GM19328 (cell line): Measurements from ENCODE around the gene ATM.
"Not testable (repeated sequence)": the region's sequence is repeated elsewhere in the genome, so short reads cannot be mapped to it uniquely, and the experiment has no call there.

Source experiments
- ATAC-seq: cut with Tn5 transposase; IDR thresholded peaks from one replicate; pipeline ENCODE4 v1.9.1; 2021; ENCODE audit warnings: mild to moderate bottlenecking, moderate library complexity; ENCODE audit not compliant: unreplicated experiment

The ATM gene

GRCh38 chr11:108269583-108269982 lies 46.7 kb downstream of the ATM start:
- no peak for ATAC-seq

DNA sequence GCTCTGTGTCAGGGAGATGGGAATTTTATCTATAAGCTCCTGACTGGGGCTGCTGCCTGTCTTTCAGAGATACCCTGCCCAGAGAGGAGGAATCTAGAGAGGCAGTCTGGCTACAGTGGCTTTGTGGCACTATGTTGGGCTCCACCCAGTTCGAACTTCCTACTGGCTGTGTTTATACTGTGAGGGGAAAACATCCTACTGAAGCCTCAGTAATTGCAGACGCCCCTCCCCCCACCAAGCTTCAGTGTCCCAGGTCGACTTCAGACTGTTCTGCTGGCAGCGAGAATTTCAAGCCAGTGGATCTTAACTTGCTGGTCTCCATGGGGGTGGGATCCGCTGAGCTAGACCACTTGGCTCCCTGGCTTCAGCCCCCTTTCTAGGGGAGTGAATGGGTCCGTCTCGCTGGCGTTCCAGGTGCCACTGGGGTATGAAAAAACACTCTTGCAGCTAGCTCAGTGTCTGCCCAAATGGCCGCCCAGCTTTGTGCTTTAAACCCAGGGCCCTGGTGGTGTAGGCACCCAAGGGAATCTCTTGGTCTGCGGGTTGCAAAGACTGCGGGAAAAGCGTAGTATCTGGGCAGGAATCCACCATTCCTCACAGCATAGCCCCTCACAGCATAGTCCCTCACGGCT lies 54.2 kb downstream of the ATM start:
- ATAC-seq, result not testable (repeated sequence)

DNA sequence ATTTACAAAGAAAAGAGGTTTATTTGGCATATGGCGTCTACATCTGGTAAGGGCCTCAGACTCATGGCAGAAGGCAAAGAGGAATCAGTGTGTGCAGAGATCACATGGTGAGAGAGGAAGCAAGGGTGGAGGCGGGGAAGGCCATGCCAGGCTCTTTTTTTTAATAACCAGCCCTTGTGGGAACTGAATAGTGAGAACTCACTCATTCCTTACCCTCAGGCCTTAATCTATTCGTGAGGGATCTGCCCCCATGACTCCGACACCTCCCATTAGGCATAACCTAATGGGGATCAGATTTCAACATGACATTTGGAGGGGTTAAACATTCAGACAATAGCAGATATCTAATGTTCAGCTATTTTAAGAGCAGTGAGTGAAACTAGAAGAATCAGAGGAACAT lies 55.7 kb downstream of the ATM start:
- no peak for ATAC-seq

- ATAC-seq, result no peak
These were observed 56.1 kb downstream of the ATM start for GRCh38 chr11:108278954-108279353.

DNA sequence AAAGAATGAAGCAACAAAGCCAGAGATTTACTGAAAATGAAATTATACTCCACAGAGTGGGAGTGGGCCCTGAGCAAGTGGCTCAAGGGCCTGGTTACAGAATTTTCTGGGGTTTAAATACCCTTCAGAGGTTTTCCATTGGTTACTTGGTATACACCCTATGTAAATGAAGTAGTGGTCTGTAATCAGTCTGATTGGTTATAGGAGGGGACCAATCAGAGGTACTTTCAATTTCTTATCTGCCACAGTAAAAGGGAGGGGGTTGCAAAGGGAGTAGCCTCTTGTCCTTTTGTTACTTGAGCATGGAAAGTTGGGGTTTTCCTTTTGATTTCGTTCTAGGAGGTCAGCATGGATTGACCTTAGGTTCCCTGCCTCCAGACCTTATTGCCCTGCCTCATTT lies 63.5 kb downstream of the ATM start:
- ATAC-seq, result no peak

DNA sequence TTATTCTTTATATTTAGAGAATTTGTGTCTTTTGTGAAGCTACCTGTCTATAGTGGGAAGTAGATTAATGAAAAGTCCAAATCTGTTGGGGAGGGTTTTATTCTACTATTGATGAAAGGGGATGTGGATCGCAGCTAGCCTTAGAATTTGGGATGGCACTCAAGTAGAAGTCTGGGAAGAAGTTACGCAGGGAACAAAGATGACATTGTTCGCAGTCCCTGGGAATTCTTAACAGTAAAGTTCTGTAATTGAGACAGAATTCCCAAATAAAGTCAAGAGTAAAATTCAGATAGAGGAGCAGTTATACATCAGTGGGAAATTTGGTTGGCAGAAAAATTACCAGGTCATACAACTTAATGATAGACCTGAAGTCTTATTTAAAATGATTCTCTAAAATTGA lies 64.1 kb downstream of the ATM start:
- ATAC-seq, result no peak

DNA sequence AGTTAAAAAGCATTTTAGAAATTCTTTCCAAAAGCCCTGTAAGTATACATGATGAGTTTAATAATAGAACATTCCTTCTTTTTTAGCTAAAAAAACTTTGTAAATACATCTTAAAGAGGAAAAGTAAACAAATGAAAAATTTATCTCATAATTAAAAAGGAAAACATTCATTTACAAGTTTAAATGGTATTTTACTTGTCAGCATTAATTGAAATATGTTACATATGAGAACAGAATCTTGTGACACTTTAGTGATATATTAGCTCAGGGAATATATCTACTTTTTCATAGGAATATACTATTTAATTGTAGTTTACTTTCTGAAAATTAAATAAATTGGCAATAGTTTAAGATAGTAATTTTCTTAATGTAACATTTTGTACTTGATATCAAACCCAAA lies 66.2 kb downstream of the ATM start:
- not testable (repeated sequence) for ATAC-seq

- ATAC-seq, result no peak
These were observed 66.8 kb downstream of the ATM start for GRCh38 chr11:108289699-108290098.

- ATAC-seq, result no peak
These were observed 70.4 kb downstream of the ATM start for GRCh38 chr11:108293229-108293628.

DNA sequence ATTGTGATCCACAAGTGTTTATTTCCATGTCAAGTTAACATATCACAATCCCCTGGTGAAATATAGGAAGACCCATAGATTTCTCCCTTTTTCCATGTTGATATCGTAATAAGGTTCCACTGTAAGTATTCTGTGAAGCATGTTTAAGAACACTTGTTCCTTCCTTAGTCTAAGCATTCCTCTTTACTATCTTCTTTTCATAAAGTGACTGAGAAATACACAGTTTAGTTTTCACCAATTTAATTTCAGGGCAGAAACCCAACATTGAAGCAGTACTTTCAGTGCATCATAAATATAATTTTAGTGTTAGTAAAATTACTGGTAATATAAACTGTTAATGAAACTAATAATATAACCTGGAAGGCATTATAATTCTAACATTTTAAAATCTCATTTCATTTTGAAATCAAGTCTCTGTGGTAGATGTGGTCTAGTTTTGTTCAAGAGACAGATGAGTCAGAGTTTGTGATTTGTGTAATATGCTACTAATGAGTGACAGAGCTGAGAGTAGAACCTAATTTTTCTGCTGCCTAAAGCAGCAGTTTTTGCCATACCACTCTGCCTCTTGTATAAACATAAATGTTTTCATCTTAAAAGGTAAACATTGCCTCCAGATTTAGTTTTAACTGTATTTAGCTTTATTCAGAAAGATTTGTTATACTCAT lies 79.4 kb downstream of the ATM start:
- ATAC-seq, result no peak

DNA sequence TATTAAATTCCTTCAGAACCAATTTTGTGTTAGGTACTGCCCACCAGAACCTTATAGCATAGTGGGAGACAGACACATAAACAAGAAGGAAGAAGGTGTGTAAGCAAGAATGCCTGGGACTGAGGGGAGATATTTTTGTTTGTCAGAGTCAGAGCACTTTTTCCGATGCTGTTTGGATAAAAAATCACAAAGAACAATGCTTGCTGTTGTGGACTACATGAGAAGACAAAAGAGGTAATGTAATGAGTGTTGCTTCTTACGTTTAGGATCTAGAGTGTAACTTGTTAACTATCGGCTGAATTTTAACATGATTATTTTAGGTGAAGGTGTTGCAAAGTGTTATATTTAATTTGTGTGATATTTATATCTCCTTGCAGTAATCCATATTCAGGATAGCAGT lies 84.9 kb downstream of the ATM start:
- no peak for ATAC-seq

DNA sequence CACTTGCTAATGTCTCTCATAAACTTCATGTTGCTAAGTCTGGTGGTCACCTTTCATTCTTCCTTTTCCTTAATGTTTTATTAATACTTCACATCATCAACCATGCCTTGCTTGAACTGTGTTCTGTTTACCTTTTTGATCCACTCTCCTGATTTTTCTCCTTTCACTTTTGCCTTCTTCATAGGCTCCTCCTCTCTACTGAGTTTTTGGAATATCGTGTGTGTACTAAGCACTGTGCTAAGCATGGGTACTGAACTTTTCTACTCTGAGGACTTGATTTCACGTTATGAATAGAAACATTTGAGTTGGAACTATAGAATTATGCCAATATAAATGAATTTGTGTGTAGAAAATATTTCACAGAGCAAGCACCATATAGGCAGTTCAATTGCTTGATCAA lies 90.6 kb downstream of the ATM start:
- ATAC-seq, result no peak

DNA sequence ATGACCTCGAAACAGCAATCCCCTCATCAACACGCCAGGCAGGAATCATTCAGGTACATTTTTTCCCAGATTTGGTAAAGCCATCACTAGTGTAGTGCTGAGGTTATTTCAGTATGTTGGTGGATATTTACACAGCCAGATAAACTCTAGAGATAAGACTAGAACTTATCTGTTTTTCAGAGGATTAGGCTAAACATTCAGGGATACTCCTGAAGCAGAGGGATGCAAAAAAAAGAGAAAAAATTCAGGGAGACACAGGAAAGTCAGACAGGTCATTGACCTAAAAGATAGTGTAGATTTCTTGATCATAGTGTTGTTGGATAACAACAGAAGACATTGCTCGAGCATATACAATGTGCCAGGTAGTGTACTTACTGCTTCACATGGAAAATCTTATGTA lies 93.2 kb downstream of the ATM start:
- ATAC-seq, result no peak

- ATAC-seq, result no peak
These were observed 96.8 kb downstream of the ATM start for GRCh38 chr11:108319541-108320145.

GRCh38 chr11:108322666-108323065 lies 99.8 kb downstream of the ATM start:
- ATAC-seq, result no peak

DNA sequence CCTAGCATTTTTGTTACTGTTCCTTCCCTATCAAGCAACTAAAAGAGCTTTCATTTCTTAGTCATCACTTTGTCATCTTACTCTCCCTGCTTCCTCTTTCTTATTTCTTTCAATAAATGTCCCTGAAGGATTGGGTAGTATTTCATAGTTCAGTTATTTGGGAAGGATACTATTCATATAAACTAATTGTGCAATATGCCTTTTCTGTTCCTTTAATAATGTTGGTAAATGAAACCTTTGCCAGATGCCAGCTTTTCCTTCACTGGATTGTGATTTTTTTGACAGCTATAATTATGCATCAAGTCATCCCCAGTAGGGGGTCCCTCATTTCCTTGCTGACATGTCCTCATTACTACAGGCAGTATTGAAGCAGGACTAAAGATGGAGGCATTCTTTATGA lies 101.7 kb downstream of the ATM start:
- no peak for ATAC-seq

DNA sequence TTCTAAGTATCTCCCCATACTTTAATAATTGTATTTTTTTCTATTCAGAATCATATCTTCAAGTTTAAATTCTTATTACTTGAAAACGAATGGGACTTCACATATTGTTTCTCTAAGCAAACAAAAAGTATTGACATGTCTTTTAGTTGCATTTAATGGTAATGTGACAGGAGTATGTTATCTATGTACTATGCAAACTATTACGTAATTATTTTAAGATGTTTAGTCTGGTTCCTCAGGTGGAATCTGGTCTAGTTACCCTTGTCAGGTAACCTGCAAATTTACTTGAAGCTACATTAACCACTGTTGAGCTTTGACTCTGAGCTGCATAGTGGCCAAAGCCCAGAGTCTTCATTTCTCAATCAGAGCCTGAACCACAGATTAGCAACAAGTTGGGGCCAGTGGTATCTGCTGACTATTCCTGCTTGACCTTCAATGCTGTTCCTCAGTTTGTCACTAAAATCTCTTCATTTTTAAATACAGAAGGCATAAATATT lies 110.6 kb downstream of the ATM start:
- no peak for ATAC-seq

- ATAC-seq, result no peak
These were observed 115.9 kb downstream of the ATM start for GRCh38 chr11:108338750-108339149.

DNA sequence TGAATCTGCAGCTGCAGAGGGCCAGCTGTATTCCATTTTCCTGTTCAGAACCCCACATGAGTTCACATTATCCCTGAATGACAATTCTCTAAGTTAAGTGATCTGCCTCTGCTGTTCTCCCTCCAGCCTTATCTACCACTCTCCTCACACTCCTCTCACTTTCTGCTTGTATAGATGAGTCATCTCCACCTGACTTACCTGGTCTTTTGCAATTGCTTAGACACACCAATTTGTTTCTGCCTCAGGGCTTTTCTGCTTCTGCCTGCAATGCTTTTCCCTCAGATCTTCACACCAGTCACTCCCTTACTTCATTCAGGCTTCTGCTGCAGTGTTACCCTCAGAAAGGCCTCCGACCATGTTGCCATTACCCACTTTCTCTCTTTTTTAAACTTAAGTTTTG lies 118.1 kb downstream of the ATM start:
- ATAC-seq, result no peak

DNA sequence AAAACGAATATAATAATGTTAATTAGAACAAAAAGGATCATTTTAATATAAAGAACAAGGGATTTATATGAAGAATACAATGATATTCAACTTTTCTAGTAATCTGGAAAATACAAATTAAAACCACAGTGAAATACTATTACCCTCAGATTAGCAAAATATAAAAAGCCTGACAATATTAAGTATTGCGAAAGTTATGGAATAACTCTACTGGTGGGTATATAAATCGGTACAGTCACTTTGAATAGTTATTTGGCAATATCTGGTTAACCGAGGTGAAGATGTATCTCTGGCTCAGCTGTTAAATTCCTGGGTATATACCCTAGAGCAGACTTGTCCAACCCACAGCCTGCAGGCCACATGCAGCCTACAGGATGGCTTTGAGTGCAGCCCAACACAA lies 118.8 kb downstream of the ATM start:
- no peak for ATAC-seq

GRCh38 chr11:108343714-108344113 lies 120.8 kb downstream of the ATM start:
- no peak for ATAC-seq

GRCh38 chr11:108345767-108346166 lies 122.9 kb downstream of the ATM start:
- no peak for ATAC-seq
